Activated CD4-positive, alpha-beta T cell treated with anti-CD3 and anti-CD28 coated beads, Interleukin-2, amount 50 U/mL, for 4 hours (primary cell): ENCODE results near the gene PREP.
"Not testable (repeated sequence)": the region's sequence is repeated elsewhere in the genome, so short reads cannot be mapped to it uniquely, and the experiment has no call there.

Experiments used
- DNase-seq, 2 experiments: peaks; one replicate each; pipeline ENCODE4 v3.0.0-alpha.2; 2020

The PREP gene

GRCh38 chr6:105259913-105260889 lies 142.7 kb downstream of the PREP start:
- no peak for DNase-seq

GRCh38 chr6:105258816-105259215 lies 144.1 kb downstream of the PREP start:
- no peak for DNase-seq

DNA sequence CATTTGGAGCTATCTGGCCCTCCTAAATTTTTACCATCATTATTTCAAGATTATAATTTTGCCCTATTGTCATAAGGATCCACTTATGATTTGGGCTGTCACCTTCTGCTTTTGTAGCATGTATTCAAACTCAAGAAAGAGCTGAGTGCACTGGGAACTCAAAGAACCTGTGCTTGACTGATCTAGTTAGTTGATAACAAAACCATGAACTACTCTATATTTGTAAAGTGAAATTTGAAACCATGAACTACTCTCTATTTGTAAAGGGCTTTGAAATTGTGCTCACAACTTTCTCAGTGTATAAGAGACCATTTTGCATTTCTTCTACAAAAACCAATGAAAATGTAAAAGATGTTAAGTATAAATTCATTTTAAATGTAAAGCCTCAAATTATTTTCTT lies 145.5 kb downstream of the PREP start:
- DNase-seq = no peak

DNA sequence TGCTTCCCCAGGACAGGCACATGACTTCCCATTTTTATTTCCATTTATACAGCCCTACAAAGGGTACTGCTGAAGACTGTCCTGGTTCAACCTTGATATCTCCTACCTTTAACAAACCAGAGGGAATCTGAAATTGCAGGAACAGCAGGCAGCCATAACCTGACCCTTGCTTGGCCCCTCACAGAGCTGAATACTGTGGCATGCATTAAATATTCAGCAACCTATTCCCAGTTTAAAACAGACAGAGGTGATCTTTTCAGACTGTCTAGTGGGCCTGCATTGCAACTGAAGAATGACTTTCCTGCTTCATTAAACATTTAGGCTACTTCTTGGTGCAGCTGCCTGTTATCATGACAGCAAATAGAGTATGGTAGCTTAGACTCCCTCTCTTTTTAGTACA lies 146.3 kb downstream of the PREP start:
- no peak for DNase-seq

DNA sequence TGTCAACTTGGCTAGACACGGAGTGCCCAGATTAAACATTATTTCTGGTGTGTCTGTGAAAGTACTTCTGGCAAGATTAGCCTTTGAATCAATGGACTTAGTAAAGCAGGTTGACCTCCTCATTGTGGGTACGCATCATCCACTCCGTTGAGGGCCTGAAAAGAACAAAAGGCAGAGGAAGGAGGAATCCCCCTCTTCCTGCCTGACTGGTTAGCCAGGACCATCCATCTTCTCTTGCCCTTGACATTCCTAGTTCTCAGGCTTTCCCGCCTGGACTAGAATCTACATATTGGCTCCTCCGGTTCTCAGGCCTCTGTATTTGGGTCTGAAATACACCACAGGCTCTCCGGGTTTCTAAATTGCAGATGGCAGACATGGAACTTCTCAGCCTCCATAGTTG lies 149.1 kb downstream of the PREP start:
- no peak for DNase-seq

- DNase-seq = no peak
Observed at GRCh38 chr6:105251689-105252088, 151.2 kb downstream of the PREP start.

- DNase-seq = no peak
Observed at GRCh38 chr6:105250533-105250932, 152.3 kb downstream of the PREP start.

DNA sequence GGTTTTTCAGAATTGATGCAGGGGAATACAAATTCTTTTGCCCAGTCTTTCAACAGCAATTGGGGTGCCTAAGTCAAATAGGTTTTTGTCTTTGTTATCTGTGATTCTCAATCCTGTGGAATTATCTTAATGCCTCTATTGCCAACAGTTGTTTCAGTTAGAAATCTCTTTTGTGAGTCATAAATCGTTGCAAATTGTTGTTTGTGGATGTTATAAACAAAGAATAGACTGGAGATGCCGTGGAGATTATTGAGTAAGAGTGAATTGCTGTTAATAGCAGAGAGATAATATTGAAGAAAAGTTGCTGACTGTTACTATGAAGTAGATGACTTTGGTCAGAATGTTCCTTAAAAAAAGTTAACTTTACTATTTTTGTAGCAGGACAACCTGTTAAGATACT lies 159.4 kb downstream of the PREP start:
- no peak for DNase-seq

- DNase-seq = no peak
Observed at GRCh38 chr6:105235155-105235554, 167.7 kb downstream of the PREP start.

GRCh38 chr6:105231771-105232170 lies 171.1 kb downstream of the PREP start:
- not testable (repeated sequence) for DNase-seq
